Body of pancreas (tissue), 4 donors: ENCODE measurements around the gene SIRT7. TPM values are rescaled to one million over a fixed set of nuclear protein-coding genes. Genes with fewer than 3 reads are reported as not detected.

Experiments
- ATAC-seq: fragments of 150-250 bp; one replicate; pipeline ENCODE4 v1.9.1; 2016
- DNase-seq, 4 donors: peaks; one replicate each; pipeline ENCODE4 v3.0.0-alpha.2; 2019
- H3K27ac ChIP-seq, 4 donors: fragments of 200-600 bp; sonication (generic); 1 replicate in 3 of 4; 2 replicates in 1 of 4; pipeline versions ENCODE4 v1.5.1 to v1.6.1; 2016 to 2019; ENCODE audit warnings: mild to moderate bottlenecking in 1 of 4, mixed read lengths in 1 of 4, moderate library complexity in 1 of 4
- H3K27me3 ChIP-seq, 2 donors: fragments of 200-600 bp; sonication (generic); one replicate each; pipeline ENCODE4 v1.6.0; 2016; ENCODE audit warnings: mild to moderate bottlenecking in 1 of 2
- H3K36me3 ChIP-seq, 2 donors: fragments of 200-600 bp; sonication (generic); replicated peaks in 1 of 2; 2 replicates each; pipeline ENCODE4 v1.5.1; 2016; ENCODE audit warnings: low read depth in 2 of 2; ENCODE audit not compliant: insufficient read depth in 1 of 2
- H3K4me1 ChIP-seq: fragments of 200-600 bp; sonication (generic); one replicate; pipeline ENCODE4 v1.6.0; 2016
- H3K4me3 ChIP-seq, 2 donors: fragments of 200-600 bp; sonication (generic); 1 replicate in 1 of 2; 2 replicates in 1 of 2; pipeline ENCODE4 v1.5.1; 2016 to 2019
- H3K9me3 ChIP-seq, 3 donors: fragments of 200-600 bp; sonication (generic); 1 replicate in 2 of 3; 2 replicates in 1 of 3; pipeline ENCODE4 v1.5.1; 2016
- POLR2A ChIP-seq, 3 donors: fragments of 450-650 bp; IDR thresholded peaks; one replicate each; pipeline ENCODE4 v1.6.1; 2016; ENCODE audit warnings: antibody characterized with exemption in 3 of 3, mild to moderate bottlenecking in 2 of 3
- WGBS, 2 donors: methylation state at CpG; one replicate each; pipeline ENCODE4 v1.1.5; 2017; 5-methylcytosine and 5-hydroxymethylcytosine counted together
- intact Hi-C: fragments of 100-400 bp; cut with DNase I; formaldehyde crosslinking; loops from one replicate; pipeline ENCODE4 v1.15.1; 2023
- total RNA-seq, 2 donors: library from RNA; depleted of rRNA; stranded (reverse); fragments of >200 nt; gene quantifications; one replicate each; pipeline ENCODE4 v1.1.0, GENCODE V29; 2016
- TF ChIP-seq, protein P1 (sequence below), 7 experiments: fragments of 450-650 bp in 4 of 7; fragments of 200-600 bp in 3 of 7; sonication (generic) in 3 of 7; IDR thresholded peaks; one replicate each; pipeline ENCODE4 v1.5.1; 2016 to 2019; ENCODE audit warnings: antibody characterized with exemption in 7 of 7

The SIRT7 gene
- total RNA-seq, 2 donors from 2014 or later, result 23.9 to 48.5 TPM

DNA sequence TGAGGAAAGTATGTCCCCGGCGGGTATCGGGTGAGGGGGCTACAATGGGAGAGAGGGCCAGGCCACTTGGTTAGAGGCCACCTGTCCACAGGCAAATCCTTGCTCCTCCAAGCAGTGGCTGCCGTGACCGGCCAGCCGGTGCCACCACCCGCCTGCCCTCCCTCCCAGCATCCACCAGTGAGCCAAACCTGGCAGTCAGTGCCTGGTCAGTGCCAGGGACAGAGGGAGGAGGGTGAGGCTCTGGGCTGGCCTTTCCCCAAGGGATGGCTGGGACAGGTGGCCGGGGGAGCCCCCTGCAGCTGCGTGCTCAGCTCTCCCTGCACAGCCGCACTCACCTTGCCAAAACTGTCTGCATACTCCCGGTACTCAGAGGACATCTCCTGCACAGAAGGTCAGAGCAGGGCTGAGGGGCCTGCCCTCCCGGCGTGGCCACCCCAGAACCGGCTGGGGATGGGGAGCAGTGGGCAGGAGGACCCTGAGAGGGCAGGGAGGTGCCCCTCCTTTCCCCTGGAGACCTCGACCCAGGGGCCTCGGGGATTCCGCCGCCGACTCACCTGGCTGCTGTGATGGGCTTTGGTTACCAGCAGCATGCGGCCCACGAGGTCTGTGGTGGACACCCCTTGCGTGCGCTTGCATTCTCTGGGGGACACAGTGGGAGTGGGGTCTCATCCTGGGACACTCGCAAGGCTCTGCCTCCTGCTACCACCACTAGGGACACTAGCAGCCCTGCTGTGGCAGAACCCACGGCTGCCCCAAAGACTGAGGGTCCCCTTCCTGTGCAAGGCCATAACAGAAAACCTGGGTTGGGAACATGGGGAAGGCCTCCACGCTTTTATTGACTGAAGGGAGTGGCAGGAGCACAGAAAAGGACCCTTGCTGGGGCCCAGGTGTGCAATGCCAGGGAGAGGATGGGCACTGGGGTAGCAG lies 10.5 kb downstream of the SIRT7 start:
- Histone ChIP-seq H3K9me3 (no peaks in the 10 kb centered on the region), H3K27ac (no peak overlapping the region), H3K27me3 (no peaks in the 10 kb centered on the region), H3K4me3 (no peak overlapping the region), H3K4me1 (peaks cover 31% of the 10 kb centered on the region), H3K36me3 (peaks cover 0 to 3% of the 10 kb centered on the region in 2 donors)
- WGBS, 2 donors, result 91 to 93% methylated on average over 12 to 18 of the region's 26 CpGs
- intact Hi-C loops, result no loop called here
- DNase-seq (no peak), ATAC-seq (no peak)
- no peak for TF ChIP-seq POLR2A (IDR thresholded peaks at IDR 0.05)
- TF ChIP-seq, protein P1, sequence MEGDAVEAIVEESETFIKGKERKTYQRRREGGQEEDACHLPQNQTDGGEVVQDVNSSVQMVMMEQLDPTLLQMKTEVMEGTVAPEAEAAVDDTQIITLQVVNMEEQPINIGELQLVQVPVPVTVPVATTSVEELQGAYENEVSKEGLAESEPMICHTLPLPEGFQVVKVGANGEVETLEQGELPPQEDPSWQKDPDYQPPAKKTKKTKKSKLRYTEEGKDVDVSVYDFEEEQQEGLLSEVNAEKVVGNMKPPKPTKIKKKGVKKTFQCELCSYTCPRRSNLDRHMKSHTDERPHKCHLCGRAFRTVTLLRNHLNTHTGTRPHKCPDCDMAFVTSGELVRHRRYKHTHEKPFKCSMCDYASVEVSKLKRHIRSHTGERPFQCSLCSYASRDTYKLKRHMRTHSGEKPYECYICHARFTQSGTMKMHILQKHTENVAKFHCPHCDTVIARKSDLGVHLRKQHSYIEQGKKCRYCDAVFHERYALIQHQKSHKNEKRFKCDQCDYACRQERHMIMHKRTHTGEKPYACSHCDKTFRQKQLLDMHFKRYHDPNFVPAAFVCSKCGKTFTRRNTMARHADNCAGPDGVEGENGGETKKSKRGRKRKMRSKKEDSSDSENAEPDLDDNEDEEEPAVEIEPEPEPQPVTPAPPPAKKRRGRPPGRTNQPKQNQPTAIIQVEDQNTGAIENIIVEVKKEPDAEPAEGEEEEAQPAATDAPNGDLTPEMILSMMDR (IDR thresholded peaks at IDR 0.05), result no peak

DNA sequence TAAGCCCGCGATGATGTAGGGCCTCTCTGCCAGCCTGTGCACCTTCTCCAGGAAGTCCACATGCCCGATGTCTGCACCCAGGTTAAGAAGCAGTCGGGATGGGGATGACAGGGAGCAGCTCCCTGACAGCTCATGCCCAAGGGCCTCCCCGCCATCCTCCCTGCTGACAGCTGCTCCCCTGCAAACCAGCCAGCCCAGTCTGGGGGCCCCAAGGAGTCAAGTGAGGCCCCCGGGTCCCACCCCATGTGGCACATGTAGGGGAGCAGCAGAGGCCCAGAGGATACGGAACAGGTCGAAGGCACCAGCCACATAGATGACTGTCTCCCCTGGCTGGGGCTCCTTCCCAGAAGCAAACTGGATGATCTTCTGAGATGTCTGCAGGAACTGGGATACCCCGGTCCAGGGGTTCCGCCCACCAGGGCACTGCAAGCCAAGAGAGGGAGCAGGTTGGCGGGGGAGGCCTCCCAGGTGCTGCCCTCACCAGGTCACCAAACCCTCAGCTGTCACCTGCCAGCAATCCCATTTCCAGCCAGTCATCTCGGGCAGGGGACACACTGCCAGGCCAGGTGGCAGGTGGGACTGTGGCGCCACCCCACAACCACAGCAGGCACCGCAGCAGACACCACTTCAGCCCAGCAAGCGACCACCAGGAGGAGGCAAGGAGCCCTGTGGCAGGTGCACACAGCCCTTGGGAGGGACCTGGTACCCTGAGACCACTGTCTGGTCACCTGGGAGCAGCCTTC lies 11.3 kb downstream of the SIRT7 start:
- H3K36me3 ChIP-seq, result peaks cover 0 to 3% of the 10 kb centered on the region in 2 donors

DNA sequence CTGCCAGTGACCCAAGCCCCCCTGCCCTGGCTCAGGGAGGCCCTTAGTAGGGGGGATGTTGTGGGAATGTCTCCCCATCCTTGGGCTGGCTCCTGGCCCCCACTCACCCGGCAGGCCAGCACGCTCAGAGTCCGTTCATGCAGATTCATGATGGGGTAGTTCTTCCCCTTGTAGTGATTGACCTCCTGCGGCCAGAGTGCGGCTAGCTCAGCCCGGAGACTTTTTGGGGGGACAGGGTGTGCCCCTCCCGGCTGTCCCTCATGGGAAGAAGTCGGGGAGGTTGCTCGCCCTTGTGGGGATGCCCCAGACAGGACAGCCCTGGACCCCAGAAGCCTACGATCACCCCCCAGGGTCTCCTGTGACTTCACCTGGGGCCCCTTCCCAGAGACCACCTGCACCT lies 12.0 kb downstream of the SIRT7 start:
- intact Hi-C loops, result no loop called here
- Histone ChIP-seq H3K36me3 (peaks cover 0 to 3% of the 10 kb centered on the region in 2 donors), H3K4me3 (no peak overlapping the region), H3K27ac (no peak overlapping the region), H3K27me3 (no peaks in the 10 kb centered on the region), H3K4me1 (peaks cover 36% of the 10 kb centered on the region), H3K9me3 (no peaks in the 10 kb centered on the region)
- no peak for DNase-seq
- TF ChIP-seq, protein P1 (IDR thresholded peaks at IDR 0.05), result no peak
- no peak for TF ChIP-seq POLR2A (IDR thresholded peaks at IDR 0.05)
- no peak for ATAC-seq
- 93 to 94% methylated on average over 6 to 9 of the region's 10 CpGs for whole genome bisulfite sequencing, 2 donors

More for the DNA sequence above, 11.3 kb downstream of the SIRT7 start:
- 95 to 96% methylated on average over 8 to 15 of the region's 15 CpGs for WGBS, 2 donors
- no peaks in the 10 kb centered on the region for H3K27me3 ChIP-seq
- H3K27ac ChIP-seq, result no peak overlapping the region
- intact Hi-C loops, result no loop called here
- H3K9me3 ChIP-seq, result no peaks in the 10 kb centered on the region
- ATAC-seq (no peak), DNase-seq (no peak)
- H3K4me3 ChIP-seq, result no peak overlapping the region
- H3K4me1 ChIP-seq, result peaks cover 35% of the 10 kb centered on the region
- TF ChIP-seq, protein P1 (IDR thresholded peaks at IDR 0.05), result no peak
- no peak for TF ChIP-seq POLR2A (IDR thresholded peaks at IDR 0.05)

DNA sequence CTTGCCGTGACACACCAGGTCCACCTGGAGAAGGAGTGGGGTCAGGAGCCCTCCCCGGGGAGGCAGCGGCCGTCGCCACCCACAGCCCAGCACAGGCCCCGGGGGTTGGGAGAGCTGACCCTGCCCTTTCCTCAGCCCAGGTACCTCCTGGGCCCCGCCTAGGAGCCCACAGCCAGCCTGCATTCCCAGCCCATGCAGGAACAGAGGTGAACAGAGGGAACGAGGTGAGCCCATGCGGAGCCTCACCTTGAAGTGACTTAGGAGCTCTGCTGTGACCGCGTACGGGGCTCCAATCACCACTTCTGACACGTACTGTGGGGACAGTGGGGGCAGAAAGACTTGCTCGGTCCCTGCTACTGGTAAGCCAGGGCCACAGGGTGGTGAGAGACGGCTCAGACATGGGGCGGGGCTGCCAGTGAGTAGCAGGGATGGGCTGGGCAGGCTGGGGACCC lies 12.5 kb downstream of the SIRT7 start:
- Histone ChIP-seq H3K4me1 (peaks cover 32% of the 10 kb centered on the region), H3K27me3 (no peaks in the 10 kb centered on the region), H3K9me3 (no peaks in the 10 kb centered on the region), H3K4me3 (no peak overlapping the region), H3K36me3 (peaks cover 0 to 3% of the 10 kb centered on the region in 2 donors), H3K27ac (no peak overlapping the region)
- ATAC-seq (no peak), DNase-seq (no peak)
- intact Hi-C loops, result no loop called here
- WGBS, 2 donors, result 90% methylated on average over 16 of the region's 16 CpGs; no CpG with 5 or more reads in 1 of the 2 donors
- no peak for TF ChIP-seq POLR2A (IDR thresholded peaks at IDR 0.05)
- TF ChIP-seq, protein P1 (IDR thresholded peaks at IDR 0.05), result no peak
